ENCODE measurements around the gene BMPER. TPM values are rescaled to one million over a fixed set of nuclear protein-coding genes. Genes with fewer than 3 reads are reported as not detected.

BMPER gene
- total RNA-seq, 1 donor from 2014 or later, result 5.2 TPM

DNA sequence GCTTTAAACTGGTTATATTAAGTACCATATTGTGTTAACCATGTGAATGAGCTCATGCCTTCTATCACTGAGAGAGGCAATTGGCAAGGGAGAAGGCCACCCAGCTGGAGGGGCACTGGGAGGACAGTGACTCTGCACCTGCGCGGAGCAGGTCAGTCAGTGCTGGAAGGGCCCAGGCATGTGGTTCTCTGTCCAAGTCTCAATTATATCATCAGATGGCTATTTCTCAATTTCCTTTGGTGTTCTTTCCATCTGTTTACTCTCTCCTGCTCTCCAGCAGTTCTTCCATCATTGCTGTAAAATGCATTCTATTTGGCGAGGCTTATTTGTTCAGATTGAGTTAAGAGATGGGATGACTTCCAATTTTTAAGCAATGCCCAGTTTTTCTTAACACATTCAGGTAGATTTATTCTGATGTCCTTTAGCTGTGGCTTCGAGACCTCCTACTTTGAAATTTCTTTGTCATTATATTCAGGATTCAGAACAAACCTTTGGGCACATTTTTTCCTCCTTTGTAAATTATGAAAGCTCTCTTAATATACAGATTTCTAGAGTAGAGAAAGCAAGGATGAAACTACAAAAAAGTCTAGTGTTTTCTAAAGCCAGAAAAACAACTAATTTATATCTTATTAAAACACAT lies 159.3 kb downstream of the BMPER start:
- H3K9me3 ChIP-seq, result no peaks in the 10 kb centered on the region
- no peaks in the 10 kb centered on the region for H3K36me3 ChIP-seq
- H3K4me3 ChIP-seq, result no peak overlapping the region
- H3K27ac ChIP-seq, result no peak overlapping the region
- TF ChIP-seq, protein P1, sequence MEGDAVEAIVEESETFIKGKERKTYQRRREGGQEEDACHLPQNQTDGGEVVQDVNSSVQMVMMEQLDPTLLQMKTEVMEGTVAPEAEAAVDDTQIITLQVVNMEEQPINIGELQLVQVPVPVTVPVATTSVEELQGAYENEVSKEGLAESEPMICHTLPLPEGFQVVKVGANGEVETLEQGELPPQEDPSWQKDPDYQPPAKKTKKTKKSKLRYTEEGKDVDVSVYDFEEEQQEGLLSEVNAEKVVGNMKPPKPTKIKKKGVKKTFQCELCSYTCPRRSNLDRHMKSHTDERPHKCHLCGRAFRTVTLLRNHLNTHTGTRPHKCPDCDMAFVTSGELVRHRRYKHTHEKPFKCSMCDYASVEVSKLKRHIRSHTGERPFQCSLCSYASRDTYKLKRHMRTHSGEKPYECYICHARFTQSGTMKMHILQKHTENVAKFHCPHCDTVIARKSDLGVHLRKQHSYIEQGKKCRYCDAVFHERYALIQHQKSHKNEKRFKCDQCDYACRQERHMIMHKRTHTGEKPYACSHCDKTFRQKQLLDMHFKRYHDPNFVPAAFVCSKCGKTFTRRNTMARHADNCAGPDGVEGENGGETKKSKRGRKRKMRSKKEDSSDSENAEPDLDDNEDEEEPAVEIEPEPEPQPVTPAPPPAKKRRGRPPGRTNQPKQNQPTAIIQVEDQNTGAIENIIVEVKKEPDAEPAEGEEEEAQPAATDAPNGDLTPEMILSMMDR (IDR thresholded peaks at IDR 0.05), result no peak
- peak in 1 of 2 donors; percentile 38 for TF ChIP-seq POLR2AphosphoS5 (IDR thresholded peaks at IDR 0.05; ENCODE audit: insufficient read depth in 1 of 2, low read depth in 1 of 2)
- intact Hi-C loops (cut with DNase I), result no loop called here
- H3K27me3 ChIP-seq, result no peaks in the 10 kb centered on the region
- no peaks in the 10 kb centered on the region for H3K4me1 ChIP-seq
- no peak for DNase-seq (ENCODE audit: extremely low spot score in 2 of 2)

DNA sequence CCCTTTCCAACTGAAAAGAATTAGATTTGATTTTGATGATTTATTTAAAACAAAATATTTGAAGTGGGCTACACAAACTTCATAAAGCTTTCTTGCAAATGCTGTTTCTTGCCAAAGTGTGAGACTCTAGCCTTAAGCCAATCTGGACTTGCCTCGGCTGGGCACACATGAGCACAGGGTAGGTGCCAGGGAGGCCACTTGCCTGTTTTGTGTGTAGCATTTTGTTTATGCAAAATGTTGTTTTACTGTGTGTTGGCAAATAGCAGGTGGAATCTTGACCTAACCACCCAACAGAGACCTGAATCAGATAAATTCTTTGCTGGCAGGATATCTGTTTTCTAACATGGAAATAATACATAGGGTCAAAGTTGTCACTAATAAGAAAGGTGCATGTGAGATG lies 161.1 kb downstream of the BMPER start:
- intact Hi-C loops (cut with DNase I), result no loop called here
- TF ChIP-seq, protein P1 (IDR thresholded peaks at IDR 0.05), result no peak
- TF ChIP-seq POLR2A (IDR thresholded peaks at IDR 0.05) (no peak), POLR2AphosphoS5 (IDR thresholded peaks at IDR 0.05; ENCODE audit: insufficient read depth in 1 of 2, low read depth in 1 of 2) (no peak)

DNA sequence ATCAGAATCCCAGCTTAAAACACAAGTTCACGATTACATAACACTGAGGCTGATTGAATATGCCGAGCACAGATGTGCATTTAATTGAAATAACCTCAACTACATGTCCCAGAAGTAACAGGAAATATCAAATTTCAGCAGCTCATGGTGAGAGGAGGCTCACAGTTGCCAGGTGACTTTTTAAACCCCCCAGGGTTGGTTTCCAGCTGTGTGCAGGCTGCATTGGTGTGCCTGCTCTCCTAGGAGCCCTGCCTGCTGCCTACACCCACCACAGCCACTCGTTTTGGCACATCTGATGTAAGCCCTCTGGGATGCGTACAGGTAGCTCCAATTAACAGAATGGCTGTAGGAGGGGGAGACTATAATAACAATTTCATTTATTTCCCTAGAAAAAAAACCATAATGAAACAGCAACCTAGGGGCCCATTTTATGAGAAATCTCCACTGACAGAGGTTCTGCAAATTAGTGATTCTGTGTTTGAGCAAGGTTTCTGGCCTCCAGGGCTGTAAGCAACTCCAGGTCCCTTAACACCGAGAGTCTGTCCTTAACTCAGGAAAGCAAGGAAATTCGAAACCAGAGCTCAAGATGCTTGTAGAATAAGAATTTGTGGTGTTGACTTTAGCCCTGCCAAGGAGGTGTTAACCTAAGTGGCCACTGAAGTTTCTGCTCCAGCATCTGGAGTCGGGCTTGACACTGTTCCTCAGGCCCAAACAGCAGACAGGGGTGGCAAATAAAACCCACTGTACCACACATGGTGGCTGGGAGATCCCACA lies 161.9 kb downstream of the BMPER start:
- Histone ChIP-seq H3K27me3 (no peaks in the 10 kb centered on the region), H3K9me3 (no peaks in the 10 kb centered on the region), H3K27ac (no peak overlapping the region), H3K36me3 (no peaks in the 10 kb centered on the region), H3K4me1 (no peaks in the 10 kb centered on the region), H3K4me3 (no peak overlapping the region)
- intact Hi-C loops (cut with DNase I), result no loop called here
- DNase-seq (ENCODE audit: extremely low spot score in 2 of 2), result no peak
- TF ChIP-seq, protein P1 (IDR thresholded peaks at IDR 0.05), result no peak
- TF ChIP-seq POLR2AphosphoS5 (IDR thresholded peaks at IDR 0.05; ENCODE audit: insufficient read depth in 1 of 2, low read depth in 1 of 2) (no peak), POLR2A (IDR thresholded peaks at IDR 0.05) (no peak)

More for the DNA sequence above, 161.1 kb downstream of the BMPER start:
- H3K27ac ChIP-seq, result no peak overlapping the region
- DNase-seq (ENCODE audit: extremely low spot score in 2 of 2), result no peak
- no peaks in the 10 kb centered on the region for H3K27me3 ChIP-seq
- no peaks in the 10 kb centered on the region for H3K4me1 ChIP-seq
- H3K4me3 ChIP-seq, result no peak overlapping the region
- H3K9me3 ChIP-seq, result no peaks in the 10 kb centered on the region
- H3K36me3 ChIP-seq, result no peaks in the 10 kb centered on the region

DNA sequence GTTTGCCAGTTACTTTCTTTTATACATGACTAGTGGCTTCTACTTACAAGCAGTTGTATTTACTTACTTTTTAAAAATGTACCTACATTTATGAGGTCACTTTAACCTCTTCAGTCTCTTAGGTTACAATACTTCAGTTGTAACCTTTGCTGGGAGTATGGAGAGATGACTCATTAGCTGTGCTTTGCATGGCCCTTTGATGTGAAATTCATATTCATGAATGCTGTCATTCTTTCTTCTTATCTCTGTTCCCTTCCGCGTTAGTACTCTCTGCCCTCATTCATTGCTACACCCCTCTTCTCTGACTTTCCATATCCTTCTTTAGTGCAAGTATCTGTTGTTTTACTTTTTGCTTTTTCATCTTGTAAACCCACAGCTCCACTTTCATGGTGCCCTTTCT lies 164.3 kb downstream of the BMPER start:
- Histone ChIP-seq H3K4me1 (no peaks in the 10 kb centered on the region), H3K27me3 (no peaks in the 10 kb centered on the region), H3K36me3 (no peaks in the 10 kb centered on the region), H3K27ac (no peak overlapping the region), H3K9me3 (no peaks in the 10 kb centered on the region), H3K4me3 (no peak overlapping the region)
- intact Hi-C loops (cut with DNase I), result no loop called here
- no peak for DNase-seq (ENCODE audit: extremely low spot score in 2 of 2)
- TF ChIP-seq POLR2A (IDR thresholded peaks at IDR 0.05), result no peak
- TF ChIP-seq POLR2AphosphoS5 (IDR thresholded peaks at IDR 0.05; ENCODE audit: insufficient read depth in 1 of 2, low read depth in 1 of 2), result no peak
- TF ChIP-seq, protein P1 (IDR thresholded peaks at IDR 0.05), result no peak

Data from vagina (tissue), 2 donors.